ENCODE measurements around the gene SEMA3D.
"Not testable (repeated sequence)": the region's sequence is repeated elsewhere in the genome, so short reads cannot be mapped to it uniquely, and the experiment has no call there.

The SEMA3D gene

GRCh38 chr7:85010306-85010705, 176.6 kb downstream of the SEMA3D start:
- no peak overlapping the region for H3K27ac ChIP-seq
- DNase-seq (ENCODE audit: low read depth, low spot score): no peak

DNA sequence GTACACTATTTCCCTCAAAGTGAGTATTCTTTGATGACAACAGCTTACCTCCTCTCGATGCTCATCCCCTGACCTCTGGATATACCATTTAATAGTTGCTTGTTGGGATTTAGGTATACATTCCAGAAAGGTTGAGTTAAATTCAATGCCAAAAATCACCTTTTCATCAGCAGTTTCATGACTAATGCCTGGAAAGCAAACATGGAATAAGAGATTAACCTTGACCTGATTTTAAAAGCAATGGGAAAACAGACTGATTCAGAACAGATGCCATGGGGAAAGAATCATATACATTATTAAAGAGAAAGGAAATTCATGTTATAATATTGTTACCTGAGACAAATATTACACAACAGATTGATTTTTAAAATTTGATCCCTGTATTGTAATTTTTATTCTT, 180.1 kb downstream of the SEMA3D start:
- no peak overlapping the region for H3K27ac ChIP-seq
- no peak for DNase-seq (ENCODE audit: low read depth, low spot score)

DNA sequence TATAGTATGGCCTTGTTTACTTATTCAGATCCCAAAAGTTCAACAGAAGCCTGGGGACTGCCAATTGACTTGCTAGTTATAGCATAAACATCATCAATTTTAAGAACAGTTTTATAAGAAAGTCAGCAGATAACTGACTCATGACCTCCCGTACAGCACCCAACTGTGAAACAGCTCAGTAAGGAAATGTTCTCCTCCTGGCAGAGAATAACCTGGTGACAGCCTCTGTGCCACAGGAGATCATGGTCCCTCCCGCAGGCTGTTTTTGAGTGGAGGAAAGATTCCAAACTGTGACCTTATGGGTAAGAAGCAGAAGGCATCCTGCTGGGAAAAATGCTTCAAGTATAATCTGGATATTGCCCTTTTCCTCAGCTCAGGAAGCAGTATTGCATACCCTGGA, 182.5 kb downstream of the SEMA3D start:
- DNase-seq (ENCODE audit: low read depth, low spot score): no peak
- no peak overlapping the region for H3K27ac ChIP-seq

DNA sequence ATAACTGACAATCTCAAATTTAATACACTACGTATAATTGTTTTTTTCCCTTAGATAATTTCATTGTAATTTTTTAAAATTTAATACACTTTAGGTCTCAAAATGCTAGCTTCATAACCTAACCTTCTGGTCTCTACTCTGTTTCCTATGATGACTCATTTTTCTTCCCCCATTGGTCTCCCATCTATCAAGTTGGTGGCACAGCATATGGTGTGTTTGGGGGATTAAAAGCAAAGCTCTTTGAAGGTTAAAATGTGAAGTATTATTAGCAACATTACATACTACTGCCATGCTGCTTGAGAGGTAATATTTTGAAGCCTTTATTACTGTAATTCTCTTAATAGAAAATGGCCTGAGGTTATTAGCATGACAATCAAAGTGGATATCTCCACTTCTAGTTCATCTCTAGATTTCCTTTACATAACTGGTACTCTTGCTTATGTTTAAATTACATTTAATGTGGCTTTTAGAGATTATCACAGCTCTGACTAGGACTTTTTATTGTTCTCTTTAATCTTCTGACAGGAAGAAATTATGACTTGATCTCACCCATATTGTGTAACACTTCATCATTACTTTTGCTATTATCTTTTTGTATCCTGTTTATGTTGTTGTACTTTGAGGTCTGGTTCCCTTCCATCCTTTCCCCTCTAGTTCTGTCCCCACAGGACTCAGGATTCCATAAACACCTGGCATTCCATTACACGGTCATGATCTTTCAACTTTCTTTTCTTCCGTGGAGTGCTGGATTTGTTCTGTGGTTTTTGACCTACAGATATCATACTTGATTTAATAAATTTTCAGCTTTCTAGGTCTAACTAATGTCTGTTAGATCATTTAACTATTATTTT, 185.1 kb downstream of the SEMA3D start:
- H3K27ac ChIP-seq: no peak overlapping the region

DNA sequence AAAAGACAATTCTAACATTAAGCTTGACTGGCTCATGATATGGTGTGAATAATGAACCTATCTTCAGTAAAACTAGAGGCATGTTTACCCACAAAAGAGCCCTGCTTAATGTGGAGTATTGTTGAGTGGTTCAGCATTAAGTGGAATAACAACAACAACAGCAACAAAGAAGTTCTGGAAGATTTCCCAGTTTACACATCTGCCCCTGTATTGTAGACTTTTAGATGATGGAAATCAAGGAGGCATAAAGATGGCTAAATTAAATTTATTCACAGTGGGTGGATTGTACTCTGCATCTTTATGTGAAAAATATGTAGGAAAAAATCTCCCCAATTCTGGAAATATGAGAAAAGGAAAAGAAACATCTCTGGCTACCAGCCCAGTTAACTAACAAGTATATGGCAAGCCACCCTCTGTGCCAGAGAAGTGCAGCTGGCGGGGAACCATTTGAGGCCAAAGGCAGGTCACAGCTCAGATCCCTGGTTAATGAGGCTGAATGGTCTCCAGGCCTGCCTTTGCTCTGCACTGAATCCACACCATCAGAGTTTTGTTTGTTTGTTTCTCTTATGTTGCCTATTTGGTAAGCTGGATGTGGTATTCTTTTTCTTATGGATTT, 186.0 kb downstream of the SEMA3D start:
- H3K27ac ChIP-seq: no peak overlapping the region
- DNase-seq (ENCODE audit: low read depth, low spot score): no peak

More for the DNA sequence above, 185.1 kb downstream of the SEMA3D start:
- DNase-seq (ENCODE audit: low read depth, low spot score): no peak

GRCh38 chr7:84999450-84999849, 187.4 kb downstream of the SEMA3D start:
- no peak for DNase-seq (ENCODE audit: low read depth, low spot score)
- H3K27ac ChIP-seq: no peak overlapping the region

- no peak overlapping the region for H3K27ac ChIP-seq
- DNase-seq (ENCODE audit: low read depth, low spot score): no peak
Measured at GRCh38 chr7:84998665-84999064, 188.2 kb downstream of the SEMA3D start.

GRCh38 chr7:84997626-84998025, 189.2 kb downstream of the SEMA3D start:
- DNase-seq (ENCODE audit: low read depth, low spot score): no peak
- H3K27ac ChIP-seq: no peak overlapping the region

- not testable (repeated sequence) for DNase-seq (ENCODE audit: low read depth, low spot score); H3K27ac ChIP-seq
Measured at GRCh38 chr7:84992954-84993353, 193.9 kb downstream of the SEMA3D start.

DNA sequence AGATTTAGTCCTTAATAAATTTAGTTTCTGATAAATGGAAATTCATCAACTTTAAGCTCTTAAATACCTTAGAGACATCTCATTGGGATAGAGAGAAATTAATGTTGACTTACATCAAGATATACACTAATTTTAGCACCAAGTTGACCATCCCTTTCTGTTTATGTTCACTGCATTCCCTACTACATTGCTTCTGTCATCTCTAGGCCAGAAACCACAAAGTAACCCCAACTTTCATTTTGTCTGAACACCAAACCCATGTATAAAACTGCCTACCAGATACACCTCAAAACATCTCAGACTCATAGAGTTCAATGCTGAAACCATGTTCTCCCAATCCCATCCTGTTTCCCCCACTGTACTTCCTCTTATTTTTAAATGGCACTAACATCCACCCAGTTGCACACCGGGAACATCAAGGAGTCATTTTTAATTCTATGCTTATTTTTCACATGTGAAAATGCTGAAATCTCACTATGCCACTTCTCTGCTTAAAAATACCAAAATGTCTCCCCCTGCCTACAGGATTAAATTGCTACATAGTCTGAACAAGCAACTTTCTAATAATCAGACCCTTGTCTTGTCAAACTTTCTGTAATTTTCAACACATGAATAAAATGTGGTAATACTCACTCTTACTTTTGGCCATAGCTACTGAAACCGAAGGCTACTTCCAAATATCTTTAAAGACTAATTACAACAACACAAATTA, 201.6 kb downstream of the SEMA3D start:
- DNase-seq (ENCODE audit: low read depth, low spot score): no peak
- H3K27ac ChIP-seq: no peak overlapping the region

- no peak for DNase-seq (ENCODE audit: low read depth, low spot score)
Measured at GRCh38 chr7:84982199-84982598, 204.7 kb downstream of the SEMA3D start.

GRCh38 chr7:84981055-84981976, 205.5 kb downstream of the SEMA3D start:
- no peak overlapping the region for H3K27ac ChIP-seq
- no peak for DNase-seq (ENCODE audit: low read depth, low spot score)

More at GRCh38 chr7:84982199-84982598, 204.7 kb downstream of the SEMA3D start:
- no peak overlapping the region for H3K27ac ChIP-seq

DNA sequence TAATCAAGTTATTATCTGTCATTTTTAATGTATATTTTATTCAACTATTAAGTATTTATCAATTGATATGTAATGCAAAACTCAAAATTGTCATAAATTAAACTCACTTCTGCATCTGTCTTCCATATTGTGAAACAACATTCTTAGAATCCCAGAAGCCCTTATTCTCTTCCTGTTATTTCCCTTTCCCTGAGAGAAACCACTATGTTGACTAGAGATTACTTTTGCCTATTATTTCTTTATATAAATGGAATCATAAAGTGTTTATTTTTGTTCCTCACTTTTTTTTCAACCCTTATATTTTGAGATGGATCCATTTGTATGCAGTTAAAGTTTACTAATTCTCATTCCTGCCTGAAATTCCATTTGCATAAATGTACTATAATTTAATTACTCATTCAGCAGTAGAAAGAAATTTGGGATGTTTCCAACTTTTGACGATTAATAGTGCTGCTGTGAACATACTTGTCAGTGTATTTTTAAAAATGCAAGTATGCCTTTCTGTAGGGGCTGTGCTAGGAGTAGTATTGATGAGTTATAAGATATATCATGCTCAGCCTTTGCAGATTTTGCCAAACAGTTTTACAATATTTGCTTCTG, 211.2 kb downstream of the SEMA3D start:
- no peak overlapping the region for H3K27ac ChIP-seq
- DNase-seq (ENCODE audit: low read depth, low spot score): no peak

DNA sequence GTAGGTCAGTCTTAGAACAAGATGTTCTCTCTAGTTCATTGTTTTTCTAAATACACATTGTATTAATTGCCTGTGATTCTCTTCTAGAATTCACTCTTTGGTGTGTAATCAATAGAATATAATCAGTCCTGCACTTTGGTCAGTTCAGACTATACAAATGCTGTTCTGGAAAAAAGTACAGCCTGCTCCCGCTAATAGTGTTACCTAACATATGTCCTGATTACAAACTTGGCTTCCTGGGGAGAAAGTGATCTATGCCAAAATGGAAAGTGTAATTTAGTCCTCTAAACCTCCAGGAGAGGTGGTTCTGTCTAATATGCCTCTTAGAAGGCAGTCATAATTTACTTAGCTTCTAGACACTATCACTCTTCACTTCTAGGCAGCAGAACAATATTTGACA, 215.5 kb downstream of the SEMA3D start:
- no peak for DNase-seq (ENCODE audit: low read depth, low spot score)
- no peak overlapping the region for H3K27ac ChIP-seq

DNA sequence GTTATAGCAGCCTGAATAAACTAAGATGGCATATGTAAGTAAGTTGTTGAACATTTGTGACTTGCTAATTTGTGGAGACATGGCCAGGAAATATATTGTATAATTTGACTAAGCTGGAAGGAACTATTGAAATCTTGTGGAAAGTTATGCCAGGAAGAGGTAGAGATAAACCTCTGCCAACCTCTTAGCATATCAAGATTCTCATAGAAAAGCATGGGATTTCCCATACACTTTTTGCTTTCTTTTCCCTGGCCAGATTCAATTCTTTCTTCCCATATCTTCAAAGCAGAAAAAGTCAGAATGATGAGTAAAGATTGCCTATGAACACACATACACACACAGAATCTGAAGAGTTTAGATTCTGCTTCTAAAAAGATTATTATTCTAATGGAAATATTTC, 216.2 kb downstream of the SEMA3D start:
- H3K27ac ChIP-seq: no peak overlapping the region
- DNase-seq (ENCODE audit: low read depth, low spot score): no peak

DNA sequence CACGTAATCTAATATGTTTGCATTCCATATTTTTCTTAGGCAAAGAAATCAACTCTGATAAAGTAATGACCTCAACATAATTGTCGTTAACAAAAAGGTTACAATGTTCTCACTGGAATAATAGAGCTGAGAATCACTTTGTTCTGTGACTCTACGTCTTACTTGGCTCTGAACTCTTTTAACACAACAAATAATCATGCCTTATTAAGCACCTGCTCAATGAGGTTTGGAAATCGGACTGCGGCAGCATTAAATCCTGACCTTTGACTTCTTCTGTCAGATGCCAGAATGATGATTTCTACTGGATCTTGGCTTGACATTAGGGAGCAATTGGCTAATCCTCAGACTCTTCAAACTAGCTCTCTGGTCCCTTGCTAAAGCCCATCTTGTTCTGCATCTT, 233.6 kb downstream of the SEMA3D start:
- no peak overlapping the region for H3K27ac ChIP-seq

DNA sequence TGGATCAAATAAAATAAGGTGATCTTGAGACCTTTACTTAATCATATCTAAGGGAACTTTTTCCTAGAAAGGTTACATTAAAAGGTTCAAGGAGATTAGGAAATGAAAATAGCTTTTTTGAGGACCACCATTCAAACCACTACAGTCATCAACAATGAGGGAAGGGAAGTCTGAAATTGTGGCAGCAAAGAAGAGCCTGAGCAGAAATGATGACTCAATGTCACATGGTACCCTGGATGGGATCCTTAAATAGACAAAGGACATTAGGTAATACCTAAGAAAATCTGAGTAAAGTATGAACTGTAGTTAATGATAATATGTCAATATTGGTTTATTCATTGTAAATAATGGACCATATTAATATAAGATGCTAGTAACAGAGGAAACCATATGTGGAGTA, 236.0 kb downstream of the SEMA3D start:
- H3K27ac ChIP-seq: no peak overlapping the region
- DNase-seq (ENCODE audit: low read depth, low spot score): no peak

More for the DNA sequence above, 233.6 kb downstream of the SEMA3D start:
- DNase-seq (ENCODE audit: low read depth, low spot score): no peak

- no peak overlapping the region for H3K27ac ChIP-seq
- no peak for DNase-seq (ENCODE audit: low read depth, low spot score)
Measured at GRCh38 chr7:84949501-84949900, 237.4 kb downstream of the SEMA3D start.

DNA sequence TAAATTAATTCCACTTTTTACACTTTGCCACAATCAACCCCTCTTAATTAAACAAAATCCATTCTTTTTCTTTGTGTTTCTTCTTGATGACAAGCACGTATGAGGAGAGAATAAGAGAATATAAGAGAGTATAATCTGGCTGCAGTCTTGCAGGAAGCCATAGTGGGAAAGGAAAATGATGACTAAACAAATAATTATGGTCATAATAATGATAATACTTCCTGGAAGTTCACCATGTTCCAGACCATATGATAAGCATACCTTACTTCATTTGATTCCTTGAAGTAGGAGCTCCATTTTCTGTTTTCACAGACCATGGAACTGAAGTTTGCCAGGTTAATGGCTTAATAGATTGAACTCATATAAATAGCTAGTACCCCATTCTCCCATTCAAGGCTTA, 237.8 kb downstream of the SEMA3D start:
- H3K27ac ChIP-seq: no peak overlapping the region
- no peak for DNase-seq (ENCODE audit: low read depth, low spot score)

DNA sequence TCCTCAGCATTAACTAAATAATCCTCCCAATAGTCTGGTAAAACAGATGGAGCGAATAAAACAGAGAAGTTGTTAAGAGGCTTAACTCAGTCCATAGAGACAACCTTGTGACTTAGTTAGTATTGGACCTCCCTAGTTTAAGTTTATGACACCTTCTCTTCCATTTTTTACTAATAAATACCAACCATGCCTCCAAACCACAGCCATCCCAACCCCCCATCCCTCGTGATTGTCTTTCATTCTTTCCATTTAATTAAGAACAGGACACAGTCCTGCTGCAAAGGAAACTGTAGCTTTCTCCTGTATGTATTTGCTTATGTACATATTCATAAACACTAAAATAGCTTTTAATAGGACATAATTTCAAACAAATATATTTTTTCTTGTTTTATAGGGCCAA, 238.2 kb downstream of the SEMA3D start:
- DNase-seq (ENCODE audit: low read depth, low spot score): no peak
- no peak overlapping the region for H3K27ac ChIP-seq
